SK-N-SH treated with all-trans-retinoic acid at 6 μM for 48 hours (cell line): Measurements from ENCODE around the gene SOWAHA.
"Not testable (repeated sequence)": the region's sequence is repeated elsewhere in the genome, so short reads cannot be mapped to it uniquely, and the experiment has no call there.

Source experiments
- ATAC-seq: fragments of 200-7000 bp; cut with Tn5 transposase; 3 replicates; pipeline ENCODE4 v1.9.1; 2020; ENCODE audit warnings: mild to moderate bottlenecking, moderate library complexity
- ARNTL ChIP-seq: fragments of 450-650 bp; formaldehyde crosslinking; IDR thresholded peaks from 2 replicates; pipeline ENCODE4 v1.5.0; 2020; ENCODE audit warnings: low read depth, mild to moderate bottlenecking, moderate library complexity, borderline replicate concordance
- BACH2 ChIP-seq: fragments of 250-450 bp; sonication (Bioruptor Pico); IDR thresholded peaks from 2 replicates; pipeline ENCODE4 v1.9.0; 2021; ENCODE audit warnings: mild to moderate bottlenecking, borderline replicate concordance
- CSDC2 ChIP-seq: fragments of 250-450 bp; sonication (Bioruptor Pico); IDR thresholded peaks from 2 replicates; pipeline ENCODE4 v1.5.0; 2020; ENCODE audit warnings: mild to moderate bottlenecking, moderate library complexity
- ESRRG ChIP-seq: fragments of 250-450 bp; sonication (Bioruptor Pico); IDR thresholded peaks from 2 replicates; pipeline ENCODE4 v1.6.1; 2021; ENCODE audit warnings: mild to moderate bottlenecking
- GLIS3 ChIP-seq: fragments of 250-450 bp; sonication (Bioruptor Pico); IDR thresholded peaks from 2 replicates; pipeline ENCODE4 v1.5.0; 2020; ENCODE audit warnings: mild to moderate bottlenecking, moderate library complexity
- ISL1 ChIP-seq: fragments of 250-450 bp; sonication (Bioruptor Pico); IDR thresholded peaks from 2 replicates; pipeline ENCODE4 v2.1.2; 2022; ENCODE audit warnings: mild to moderate bottlenecking, moderate library complexity
- PPARA ChIP-seq: fragments of 250-450 bp; sonication (Bioruptor Pico); IDR thresholded peaks from 2 replicates; pipeline ENCODE4 v1.5.0; 2020; ENCODE audit warnings: mild to moderate bottlenecking, borderline replicate concordance
- RARB ChIP-seq: fragments of 250-450 bp; sonication (Bioruptor Pico); IDR thresholded peaks from 2 replicates; pipeline ENCODE4 v1.8.0; 2021; ENCODE audit warnings: mild to moderate bottlenecking, moderate library complexity
- SNAI2 ChIP-seq: fragments of 250-450 bp; sonication (Bioruptor Pico); IDR thresholded peaks from 2 replicates; pipeline ENCODE4 v1.5.0; 2020; ENCODE audit warnings: mild to moderate bottlenecking, moderate library complexity
- TOX ChIP-seq: fragments of 250-450 bp; sonication (Bioruptor Pico); IDR thresholded peaks from 2 replicates; pipeline ENCODE4 v1.8.0; 2021; ENCODE audit warnings: mild to moderate bottlenecking, moderate library complexity, borderline replicate concordance
- TSHZ2 ChIP-seq: fragments of 250-450 bp; sonication (Bioruptor Pico); IDR thresholded peaks from 2 replicates; pipeline ENCODE4 v1.5.0; 2020; ENCODE audit warnings: mild to moderate bottlenecking, moderate library complexity
- ZC3H10 ChIP-seq: fragments of 250-450 bp; sonication (Bioruptor Pico); IDR thresholded peaks from 2 replicates; pipeline ENCODE4 v1.5.1; 2021; ENCODE audit warnings: mild to moderate bottlenecking, moderate library complexity
- ZFP3 ChIP-seq: fragments of 250-450 bp; sonication (Bioruptor Pico); IDR thresholded peaks from 2 replicates; pipeline ENCODE4 v1.5.0; 2020; ENCODE audit warnings: mild to moderate bottlenecking, moderate library complexity
- ZFP30 ChIP-seq: fragments of 450-650 bp; formaldehyde crosslinking; IDR thresholded peaks from 2 replicates; pipeline ENCODE4 v1.5.0; 2022; ENCODE audit warnings: mild to moderate bottlenecking, moderate library complexity
- ZNF565 ChIP-seq: fragments of 450-650 bp; formaldehyde crosslinking; conservative IDR thresholded peaks from 2 replicates; pipeline ENCODE4 v1.5.0; 2020; ENCODE audit warnings: low read depth, mild to moderate bottlenecking, moderate library complexity
- ZNF8 ChIP-seq: fragments of 450-650 bp; formaldehyde crosslinking; IDR thresholded peaks from 2 replicates; pipeline ENCODE4 v1.5.0; 2020; ENCODE audit warnings: mild to moderate bottlenecking, moderate library complexity
- TF ChIP-seq, protein P1 (sequence below): fragments of 250-450 bp; sonication (Bioruptor Pico); IDR thresholded peaks from 2 replicates; pipeline ENCODE4 v1.8.0; 2021; ENCODE audit warnings: low read depth, mild to moderate bottlenecking, moderate library complexity, borderline replicate concordance
- TF ChIP-seq, protein P2 (sequence below): fragments of 250-450 bp; sonication (Bioruptor Pico); IDR thresholded peaks from 2 replicates; pipeline ENCODE4 v1.5.1; 2021; ENCODE audit warnings: mild to moderate bottlenecking, moderate library complexity

SOWAHA gene

DNA sequence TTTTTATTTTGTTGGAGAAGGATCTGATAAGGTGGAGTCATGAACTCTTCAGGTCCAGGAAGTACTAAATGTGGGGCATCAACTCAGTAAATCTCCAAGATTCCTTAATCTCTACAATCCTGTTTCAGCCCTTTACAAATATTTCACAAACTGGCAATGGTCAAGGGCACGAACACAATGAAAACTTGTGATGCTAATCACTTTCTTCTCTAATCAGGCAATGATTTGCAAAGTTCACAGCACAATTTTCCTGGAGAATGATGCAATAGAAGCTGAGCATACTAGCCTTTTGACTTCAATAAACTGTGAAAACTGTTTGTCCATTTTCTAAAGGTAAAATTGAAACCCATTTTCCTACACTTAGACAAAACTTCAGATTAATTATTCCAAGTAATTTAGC lies 36.2 kb downstream of the SOWAHA start:
- ATAC-seq = no peak
- TF ChIP-seq ZFP30 (no peak), ARNTL (CRISPR knock-in tag) (no peak), RARB (no peak), PPARA (CRISPR knock-in tag) (no peak), GLIS3 (no peak), ESRRG (no peak)

DNA sequence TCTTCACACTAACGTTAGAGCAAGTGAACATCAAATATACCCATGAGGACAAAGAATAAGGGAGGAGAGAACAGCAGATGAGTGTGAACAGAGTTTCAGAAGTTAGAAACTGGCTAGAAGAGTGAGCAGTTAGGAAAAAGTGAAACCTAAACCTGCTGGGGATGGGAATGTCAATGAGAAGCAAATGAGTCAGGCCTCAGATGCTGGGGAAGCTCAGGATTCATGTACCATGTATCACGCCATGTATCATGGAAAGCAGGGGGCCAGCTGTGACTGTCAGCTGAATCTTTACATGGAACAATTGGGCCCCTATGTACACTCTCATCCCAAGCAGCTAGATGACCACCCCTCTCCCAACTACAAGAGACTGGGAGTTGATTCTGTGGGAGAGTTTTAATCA lies 37.0 kb downstream of the SOWAHA start:
- TF ChIP-seq, protein P1, sequence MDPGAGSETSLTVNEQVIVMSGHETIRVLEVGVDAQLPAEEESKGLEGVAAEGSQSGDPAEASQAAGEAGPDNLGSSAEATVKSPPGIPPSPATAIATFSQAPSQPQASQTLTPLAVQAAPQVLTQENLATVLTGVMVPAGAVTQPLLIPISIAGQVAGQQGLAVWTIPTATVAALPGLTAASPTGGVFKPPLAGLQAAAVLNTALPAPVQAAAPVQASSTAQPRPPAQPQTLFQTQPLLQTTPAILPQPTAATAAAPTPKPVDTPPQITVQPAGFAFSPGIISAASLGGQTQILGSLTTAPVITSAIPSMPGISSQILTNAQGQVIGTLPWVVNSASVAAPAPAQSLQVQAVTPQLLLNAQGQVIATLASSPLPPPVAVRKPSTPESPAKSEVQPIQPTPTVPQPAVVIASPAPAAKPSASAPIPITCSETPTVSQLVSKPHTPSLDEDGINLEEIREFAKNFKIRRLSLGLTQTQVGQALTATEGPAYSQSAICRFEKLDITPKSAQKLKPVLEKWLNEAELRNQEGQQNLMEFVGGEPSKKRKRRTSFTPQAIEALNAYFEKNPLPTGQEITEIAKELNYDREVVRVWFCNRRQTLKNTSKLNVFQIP = no peak
- no peak for TF ChIP-seq CSDC2 (CRISPR knock-in tag)
- no peak for TF ChIP-seq ZNF8
- TF ChIP-seq ZC3H10 (CRISPR knock-in tag) = no peak
- TF ChIP-seq SNAI2 = no peak
- TF ChIP-seq TOX = no peak
- ATAC-seq = no peak

DNA sequence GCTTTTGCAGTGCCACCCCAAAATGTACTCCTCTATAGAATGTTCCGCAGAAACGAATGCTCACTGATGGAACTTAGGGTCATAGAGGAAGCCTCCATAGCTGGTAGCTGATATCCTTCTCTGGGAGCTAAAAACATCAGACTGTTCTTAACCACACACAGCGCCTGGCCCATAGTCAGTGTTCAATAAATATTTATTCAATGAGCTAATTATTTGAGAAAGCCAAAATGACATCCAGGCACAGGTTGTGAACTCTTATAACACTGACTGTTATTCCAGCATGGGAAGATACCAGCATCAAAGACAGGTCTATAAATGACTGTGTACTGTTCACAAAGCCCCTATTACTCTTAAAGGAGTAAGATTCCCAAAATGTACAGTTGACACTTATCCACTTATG lies 40.2 kb downstream of the SOWAHA start:
- TF ChIP-seq GLIS3 (no peak), BACH2 (CRISPR knock-in tag) (no peak), RARB (no peak), ZFP3 (CRISPR knock-in tag) (no peak), ARNTL (CRISPR knock-in tag) (no peak), CSDC2 (CRISPR knock-in tag) (no peak)
- TF ChIP-seq, protein P1 = no peak
- no peak for ATAC-seq

- no peak for TF ChIP-seq PPARA (CRISPR knock-in tag)
- no peak; the same call in 2 of the 3 replicates for ATAC-seq
These were observed 40.7 kb downstream of the SOWAHA start for GRCh38 chr5:132853790-132854189.

- peak; percentile 61 for TF ChIP-seq ISL1 (CRISPR knock-in tag)
- TF ChIP-seq TOX = no peak
- TF ChIP-seq, protein P2, sequence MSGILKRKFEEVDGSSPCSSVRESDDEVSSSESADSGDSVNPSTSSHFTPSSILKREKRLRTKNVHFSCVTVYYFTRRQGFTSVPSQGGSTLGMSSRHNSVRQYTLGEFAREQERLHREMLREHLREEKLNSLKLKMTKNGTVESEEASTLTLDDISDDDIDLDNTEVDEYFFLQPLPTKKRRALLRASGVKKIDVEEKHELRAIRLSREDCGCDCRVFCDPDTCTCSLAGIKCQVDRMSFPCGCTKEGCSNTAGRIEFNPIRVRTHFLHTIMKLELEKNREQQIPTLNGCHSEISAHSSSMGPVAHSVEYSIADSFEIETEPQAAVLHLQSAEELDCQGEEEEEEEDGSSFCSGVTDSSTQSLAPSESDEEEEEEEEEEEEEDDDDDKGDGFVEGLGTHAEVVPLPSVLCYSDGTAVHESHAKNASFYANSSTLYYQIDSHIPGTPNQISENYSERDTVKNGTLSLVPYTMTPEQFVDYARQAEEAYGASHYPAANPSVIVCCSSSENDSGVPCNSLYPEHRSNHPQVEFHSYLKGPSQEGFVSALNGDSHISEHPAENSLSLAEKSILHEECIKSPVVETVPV (CRISPR knock-in tag) = no peak
- TF ChIP-seq, protein P1 = no peak
- no peak for TF ChIP-seq ZNF565 (CRISPR knock-in tag)
- no peak for TF ChIP-seq TSHZ2 (CRISPR knock-in tag)
- no peak for TF ChIP-seq ARNTL (CRISPR knock-in tag)
- TF ChIP-seq GLIS3 = no peak
- TF ChIP-seq ZFP30 = no peak
- 0 out of 2 replicates have a peak, but pooled peaks have one; percentile 10 for TF ChIP-seq SNAI2
These were observed 41.2 kb downstream of the SOWAHA start for GRCh38 chr5:132854301-132854700.

GRCh38 chr5:132854992-132855391 lies 41.9 kb downstream of the SOWAHA start:
- ATAC-seq = not testable (repeated sequence)

More at GRCh38 chr5:132854301-132854700, 41.2 kb downstream of the SOWAHA start:
- peak; percentile 91 for ATAC-seq
